ENCODE data around the gene MGAT1.

MGAT1 gene

DNA sequence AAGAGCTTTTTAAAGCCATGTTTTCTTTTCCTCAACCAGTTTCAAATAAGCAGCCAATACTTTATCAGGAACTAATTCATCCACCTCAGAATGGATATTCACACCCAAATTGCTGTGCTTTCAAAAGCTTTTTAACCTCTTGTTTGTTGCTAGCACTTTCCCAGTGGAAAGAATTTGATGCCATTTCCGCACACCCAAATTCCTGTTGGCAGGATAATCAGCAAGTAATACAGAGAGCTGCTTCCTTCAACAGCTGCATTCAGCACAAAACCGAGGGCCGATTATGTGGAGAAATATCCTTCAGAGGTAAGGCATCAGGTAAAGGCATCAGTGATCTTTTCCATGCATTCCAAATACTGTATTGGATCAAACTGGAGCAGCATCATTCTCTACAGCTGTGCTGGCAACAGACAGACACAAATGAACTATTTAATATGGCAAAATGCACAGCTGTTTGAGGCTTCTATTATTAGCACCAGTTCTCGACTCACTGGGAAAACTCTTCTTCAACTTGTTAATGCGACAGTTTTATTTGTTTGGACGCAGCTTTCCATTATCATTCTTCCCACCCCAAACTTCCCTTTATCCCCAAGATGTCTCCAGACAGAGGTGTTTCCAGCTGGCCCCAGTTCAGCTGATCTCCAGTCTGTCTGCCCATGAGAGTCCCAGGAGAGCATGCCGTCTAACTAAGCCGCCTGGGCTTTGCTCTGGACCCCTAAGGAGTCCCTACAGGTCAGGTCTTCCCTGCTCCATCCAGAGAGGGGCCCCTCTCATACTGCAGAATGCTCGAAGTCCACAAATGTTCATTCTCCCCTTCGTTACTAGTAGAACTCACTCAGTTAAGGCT, 22.2 kb upstream of the MGAT1 start:
- H3K27me3 ChIP-seq (replicated peaks; ENCODE audit: control insufficient read depth, insufficient read depth, low read length, poor library complexity, severe bottlenecking): no peaks in the 10 kb centered on the region
- no peak for DNase-seq
- no peaks in the 10 kb centered on the region for H3K36me3 ChIP-seq (ENCODE audit: control insufficient read depth, insufficient read depth, low read length)
- H3K4me1 ChIP-seq (ENCODE audit: control insufficient read depth, insufficient read depth, low read length, poor library complexity, severe bottlenecking): peaks cover 4% of the 10 kb centered on the region
- H3K9me3 ChIP-seq (ENCODE audit: control insufficient read depth, low read length): no peaks in the 10 kb centered on the region
- H3K4me3 ChIP-seq (ENCODE audit: insufficient read depth, low read depth, low read length, poor library complexity, severe bottlenecking): no peak overlapping the region
- no peak overlapping the region for H3K27ac ChIP-seq (ENCODE audit: insufficient read depth, low read length, poor library complexity, severe bottlenecking)

- DNase-seq: no peak
- H3K27ac ChIP-seq (ENCODE audit: insufficient read depth, low read length, poor library complexity, severe bottlenecking): no peak overlapping the region
- no peaks in the 10 kb centered on the region for H3K36me3 ChIP-seq (ENCODE audit: control insufficient read depth, insufficient read depth, low read length)
- no peak overlapping the region for H3K4me3 ChIP-seq (ENCODE audit: insufficient read depth, low read depth, low read length, poor library complexity, severe bottlenecking)
- no peaks in the 10 kb centered on the region for H3K4me1 ChIP-seq (ENCODE audit: control insufficient read depth, insufficient read depth, low read length, poor library complexity, severe bottlenecking)
- no peaks in the 10 kb centered on the region for H3K27me3 ChIP-seq (replicated peaks; ENCODE audit: control insufficient read depth, insufficient read depth, low read length, poor library complexity, severe bottlenecking)
- no peaks in the 10 kb centered on the region for H3K9me3 ChIP-seq (ENCODE audit: control insufficient read depth, low read length)
Measured at GRCh38 chr5:180823940-180824629, 21.5 kb upstream of the MGAT1 start.

- no peak overlapping the region for H3K4me3 ChIP-seq (ENCODE audit: insufficient read depth, low read depth, low read length, poor library complexity, severe bottlenecking)
- H3K27ac ChIP-seq (ENCODE audit: insufficient read depth, low read length, poor library complexity, severe bottlenecking): no peak overlapping the region
- H3K27me3 ChIP-seq (replicated peaks; ENCODE audit: control insufficient read depth, insufficient read depth, low read length, poor library complexity, severe bottlenecking): no peaks in the 10 kb centered on the region
- H3K36me3 ChIP-seq (ENCODE audit: control insufficient read depth, insufficient read depth, low read length): no peaks in the 10 kb centered on the region
- no peaks in the 10 kb centered on the region for H3K9me3 ChIP-seq (ENCODE audit: control insufficient read depth, low read length)
- no peak for DNase-seq
- no peaks in the 10 kb centered on the region for H3K4me1 ChIP-seq (ENCODE audit: control insufficient read depth, insufficient read depth, low read length, poor library complexity, severe bottlenecking)
Measured at GRCh38 chr5:180823346-180823745, 20.7 kb upstream of the MGAT1 start.

GRCh38 chr5:180821538-180821937, 18.9 kb upstream of the MGAT1 start:
- Histone ChIP-seq H3K4me3 (ENCODE audit: insufficient read depth, low read depth, low read length, poor library complexity, severe bottlenecking) (no peak overlapping the region), H3K27ac (ENCODE audit: insufficient read depth, low read length, poor library complexity, severe bottlenecking) (no peak overlapping the region), H3K36me3 (ENCODE audit: control insufficient read depth, insufficient read depth, low read length) (no peaks in the 10 kb centered on the region), H3K9me3 (ENCODE audit: control insufficient read depth, low read length) (no peaks in the 10 kb centered on the region), H3K27me3 (replicated peaks; ENCODE audit: control insufficient read depth, insufficient read depth, low read length, poor library complexity, severe bottlenecking) (no peaks in the 10 kb centered on the region), H3K4me1 (ENCODE audit: control insufficient read depth, insufficient read depth, low read length, poor library complexity, severe bottlenecking) (peaks cover 6% of the 10 kb centered on the region)
- DNase-seq: no peak

- Histone ChIP-seq H3K4me1 (ENCODE audit: control insufficient read depth, insufficient read depth, low read length, poor library complexity, severe bottlenecking) (peaks cover 10% of the 10 kb centered on the region), H3K36me3 (ENCODE audit: control insufficient read depth, insufficient read depth, low read length) (no peaks in the 10 kb centered on the region), H3K4me3 (ENCODE audit: insufficient read depth, low read depth, low read length, poor library complexity, severe bottlenecking) (no peak overlapping the region), H3K9me3 (ENCODE audit: control insufficient read depth, low read length) (no peaks in the 10 kb centered on the region), H3K27ac (ENCODE audit: insufficient read depth, low read length, poor library complexity, severe bottlenecking) (no peak overlapping the region), H3K27me3 (replicated peaks; ENCODE audit: control insufficient read depth, insufficient read depth, low read length, poor library complexity, severe bottlenecking) (no peaks in the 10 kb centered on the region)
- no peak for DNase-seq
Measured at GRCh38 chr5:180820788-180821321, 18.2 kb upstream of the MGAT1 start.

DNA sequence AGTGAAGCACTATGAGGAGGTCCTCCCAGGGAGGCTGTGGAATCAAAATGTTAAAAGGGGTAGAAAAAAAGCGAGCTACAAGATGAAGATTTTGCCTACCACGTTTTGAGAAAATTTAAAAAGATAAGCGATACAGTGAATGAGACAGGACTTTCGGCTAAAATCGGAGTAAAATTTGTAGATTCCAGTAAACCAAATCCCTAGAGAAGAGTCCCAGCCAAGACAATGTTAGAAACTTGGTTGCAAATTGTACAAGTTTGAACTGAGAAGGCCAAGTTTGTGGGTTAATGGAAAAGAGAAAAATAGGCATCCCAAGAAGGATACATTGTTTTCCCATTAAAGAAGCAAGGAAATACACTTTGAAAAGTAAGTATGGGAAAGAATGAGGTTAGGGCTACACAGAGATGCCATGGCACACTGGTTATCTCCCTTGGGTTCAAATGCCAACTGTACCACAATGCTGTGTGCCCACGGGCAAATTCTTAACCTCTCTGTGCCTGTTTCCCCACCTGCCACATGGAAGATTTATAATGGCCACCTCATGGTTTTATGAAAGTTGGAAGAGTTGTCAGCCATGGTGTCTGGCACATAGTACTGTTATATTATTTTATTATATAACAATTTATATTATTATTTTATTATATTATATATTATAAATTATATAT, 16.2 kb upstream of the MGAT1 start:
- H3K9me3 ChIP-seq (ENCODE audit: control insufficient read depth, low read length): no peaks in the 10 kb centered on the region
- H3K4me1 ChIP-seq (ENCODE audit: control insufficient read depth, insufficient read depth, low read length, poor library complexity, severe bottlenecking): peaks cover 10% of the 10 kb centered on the region
- DNase-seq: no peak
- no peak overlapping the region for H3K27ac ChIP-seq (ENCODE audit: insufficient read depth, low read length, poor library complexity, severe bottlenecking)
- no peaks in the 10 kb centered on the region for H3K36me3 ChIP-seq (ENCODE audit: control insufficient read depth, insufficient read depth, low read length)
- no peaks in the 10 kb centered on the region for H3K27me3 ChIP-seq (replicated peaks; ENCODE audit: control insufficient read depth, insufficient read depth, low read length, poor library complexity, severe bottlenecking)
- no peak overlapping the region for H3K4me3 ChIP-seq (ENCODE audit: insufficient read depth, low read depth, low read length, poor library complexity, severe bottlenecking)

- H3K4me3 ChIP-seq (ENCODE audit: insufficient read depth, low read depth, low read length, poor library complexity, severe bottlenecking): no peak overlapping the region
- H3K27ac ChIP-seq (ENCODE audit: insufficient read depth, low read length, poor library complexity, severe bottlenecking): no peak overlapping the region
- H3K4me1 ChIP-seq (ENCODE audit: control insufficient read depth, insufficient read depth, low read length, poor library complexity, severe bottlenecking): peaks cover 10% of the 10 kb centered on the region
- no peaks in the 10 kb centered on the region for H3K27me3 ChIP-seq (replicated peaks; ENCODE audit: control insufficient read depth, insufficient read depth, low read length, poor library complexity, severe bottlenecking)
- DNase-seq: no peak
- H3K9me3 ChIP-seq (ENCODE audit: control insufficient read depth, low read length): no peaks in the 10 kb centered on the region
- H3K36me3 ChIP-seq (ENCODE audit: control insufficient read depth, insufficient read depth, low read length): no peaks in the 10 kb centered on the region
Measured at GRCh38 chr5:180817893-180818674, 15.5 kb upstream of the MGAT1 start.

DNA sequence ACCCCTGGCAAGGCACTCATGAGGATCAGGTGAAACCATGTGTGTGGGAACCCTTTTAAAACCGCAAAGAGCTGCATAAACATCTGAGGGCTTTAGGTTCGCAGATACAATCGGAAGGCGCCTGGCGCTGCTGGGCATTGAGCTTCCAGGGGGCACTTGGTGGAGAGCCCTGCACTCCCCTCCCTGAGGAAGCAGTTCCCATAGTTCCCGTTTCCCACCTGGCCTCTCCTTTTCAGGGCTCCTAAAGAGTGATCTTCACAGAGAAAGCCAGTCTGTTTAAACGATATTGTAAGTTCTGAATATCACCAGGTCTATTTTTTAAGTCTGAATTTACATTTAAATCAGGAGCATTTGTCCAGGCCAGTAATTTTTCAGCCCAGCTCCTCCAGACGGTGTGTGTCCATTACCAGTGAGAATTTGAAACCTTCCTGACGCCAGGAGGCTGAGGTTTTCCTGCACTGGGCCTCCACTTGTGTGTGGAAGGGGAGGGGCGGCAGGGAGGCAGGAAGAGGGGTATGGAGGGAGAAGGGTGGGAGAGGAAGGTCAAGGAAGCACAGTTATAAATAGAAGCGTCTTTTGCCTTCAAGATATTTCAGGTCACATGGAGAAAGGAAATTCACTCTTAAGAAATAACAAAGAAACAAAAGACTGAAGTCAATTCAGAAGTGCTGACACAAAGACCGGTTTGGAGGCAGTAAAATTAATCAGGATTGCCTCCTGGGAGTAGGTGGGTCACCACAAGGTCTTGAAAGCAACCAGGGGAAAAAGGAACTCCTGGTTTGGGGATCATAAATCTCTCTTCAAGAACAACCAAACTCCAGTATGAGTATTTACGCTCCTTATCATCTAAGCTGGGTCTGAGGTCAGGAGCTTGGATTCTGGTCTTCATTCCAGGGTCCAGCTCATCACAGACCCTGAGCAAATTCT, 14.3 kb upstream of the MGAT1 start:
- H3K4me3 ChIP-seq (ENCODE audit: insufficient read depth, low read depth, low read length, poor library complexity, severe bottlenecking): no peak overlapping the region

More for the DNA sequence above, 14.3 kb upstream of the MGAT1 start:
- DNase-seq: no peak
- Histone ChIP-seq H3K27me3 (replicated peaks; ENCODE audit: control insufficient read depth, insufficient read depth, low read length, poor library complexity, severe bottlenecking) (no peaks in the 10 kb centered on the region), H3K4me1 (ENCODE audit: control insufficient read depth, insufficient read depth, low read length, poor library complexity, severe bottlenecking) (peaks cover 15% of the 10 kb centered on the region), H3K36me3 (ENCODE audit: control insufficient read depth, insufficient read depth, low read length) (no peaks in the 10 kb centered on the region), H3K27ac (ENCODE audit: insufficient read depth, low read length, poor library complexity, severe bottlenecking) (no peak overlapping the region), H3K9me3 (ENCODE audit: control insufficient read depth, low read length) (no peaks in the 10 kb centered on the region)

All from effector memory CD4-positive, alpha-beta T cell (primary cell).